Neuronal stem cell (in vitro differentiated cells): Measurements from ENCODE around the gene ITGAL.

ENCODE experiments used
- DNase-seq: peaks from one replicate; pipeline ENCODE4 v3.0.0-alpha.2; 2013; ENCODE audit warnings: low spot score
- H2AFZ ChIP-seq: one replicate; pipeline ENCODE4 v1.6.1; 2013; ENCODE audit warnings: mild to moderate bottlenecking, low read length, inconsistent platforms
- H2AK5ac ChIP-seq: 2 replicates; pipeline ENCODE4 v1.6.1; 2013; ENCODE audit warnings: low read depth, mild to moderate bottlenecking, inconsistent platforms, low read length, moderate library complexity, mixed read lengths
- H2BK120ac ChIP-seq: 2 replicates; pipeline ENCODE4 v1.6.1; 2013; ENCODE audit warnings: low read depth, mild to moderate bottlenecking, inconsistent platforms, low read length, moderate library complexity, mixed read lengths
- H2BK12ac ChIP-seq: one replicate; pipeline ENCODE4 v1.6.1; 2013; ENCODE audit warnings: low read length, inconsistent platforms
- H2BK15ac ChIP-seq: 2 replicates; pipeline ENCODE4 v1.6.1; 2013; ENCODE audit warnings: mild to moderate bottlenecking, low read length, inconsistent platforms, mixed read lengths
- H2BK5ac ChIP-seq: one replicate; pipeline ENCODE4 v1.6.1; 2013; ENCODE audit warnings: inconsistent platforms, mild to moderate bottlenecking, low read length, moderate library complexity
- H3K14ac ChIP-seq: one replicate; pipeline ENCODE4 v1.6.1; 2013; ENCODE audit warnings: low read length, inconsistent platforms
- H3K18ac ChIP-seq: 2 replicates; pipeline ENCODE4 v1.6.1; 2013; ENCODE audit warnings: low read length, inconsistent platforms
- H3K23ac ChIP-seq: 2 replicates; pipeline ENCODE4 v1.6.1; 2013; ENCODE audit warnings: low read depth, mild to moderate bottlenecking, mixed read lengths, low read length, inconsistent platforms; ENCODE audit not compliant: poor library complexity
- H3K27ac ChIP-seq: replicated peaks from 3 replicates; pipeline ENCODE4 v1.5.1; 2013; ENCODE audit warnings: low read length, inconsistent platforms
- H3K27me3 ChIP-seq, 3 experiments: 2 replicates each; pipeline ENCODE4 v1.6.1; 2013; ENCODE audit warnings: low read length in 3 of 3, mild to moderate bottlenecking in 2 of 3, inconsistent platforms in 1 of 3, low read depth in 1 of 3, mixed read lengths in 1 of 3, moderate library complexity in 1 of 3; ENCODE audit not compliant: control insufficient read depth in 3 of 3, insufficient read depth in 3 of 3
- H3K36me3 ChIP-seq, 2 donors: replicated peaks in 1 of 2; 2 replicates each; pipeline ENCODE4 v1.6.1; 2013; ENCODE audit warnings: low read length in 2 of 2; ENCODE audit not compliant: control insufficient read depth in 2 of 2, insufficient read depth in 2 of 2
- H3K4ac ChIP-seq: 2 replicates; pipeline ENCODE4 v1.6.1; 2013; ENCODE audit warnings: inconsistent platforms, mild to moderate bottlenecking, low read length, moderate library complexity
- H3K4me1 ChIP-seq, 2 donors: 1 replicate in 1 of 2; 2 replicates in 1 of 2; pipeline ENCODE4 v1.6.1; 2013; ENCODE audit warnings: low read length in 2 of 2, low read depth in 1 of 2; ENCODE audit not compliant: control insufficient read depth in 2 of 2, insufficient read depth in 1 of 2
- H3K4me2 ChIP-seq: one replicate; pipeline ENCODE4 v1.6.1; 2013; ENCODE audit warnings: mild to moderate bottlenecking, low read length, inconsistent platforms; ENCODE audit not compliant: insufficient read depth, poor library complexity, severe bottlenecking
- H3K4me3 ChIP-seq, 2 donors: 2 replicates each; pipeline ENCODE4 v1.5.1; 2013; ENCODE audit warnings: low read length in 2 of 2, mild to moderate bottlenecking in 2 of 2, inconsistent platforms in 1 of 2, moderate library complexity in 1 of 2
- H3K79me1 ChIP-seq: one replicate; pipeline ENCODE4 v1.6.1; 2013; ENCODE audit warnings: low read depth, mild to moderate bottlenecking, inconsistent platforms, low read length, moderate library complexity
- H3K9ac ChIP-seq: one replicate; pipeline ENCODE4 v1.6.1; 2013; ENCODE audit warnings: mild to moderate bottlenecking, low read depth, low read length, inconsistent platforms; ENCODE audit not compliant: poor library complexity
- H3K9me3 ChIP-seq, 2 donors: replicated peaks in 1 of 2; 2 replicates each; pipeline versions ENCODE3 to v1.6.1; 2013; ENCODE audit warnings: low read length in 2 of 2, mild to moderate bottlenecking in 2 of 2, inconsistent platforms in 1 of 2, low read depth in 1 of 2, mixed read lengths in 1 of 2, moderate library complexity in 1 of 2; ENCODE audit not compliant: control insufficient read depth in 2 of 2, insufficient read depth in 1 of 2
- H4K8ac ChIP-seq: one replicate; pipeline ENCODE4 v1.6.1; 2013; ENCODE audit warnings: low read depth, mild to moderate bottlenecking, inconsistent platforms, low read length, moderate library complexity
- H4K91ac ChIP-seq: one replicate; pipeline ENCODE4 v1.6.1; 2013; ENCODE audit warnings: low read length, low read depth, mild to moderate bottlenecking, inconsistent platforms; ENCODE audit not compliant: poor library complexity
- WGBS, 2 donors: extraction: QIAGEN DNeasy Blood & Tissue Kit; methylation state at CpG; one replicate each; pipeline ENCODE4 v1.1.7; 2013; ENCODE audit warnings: missing lambda C conversion rate in 2 of 2, mixed read lengths in 1 of 2; ENCODE audit not compliant: insufficient read length in 2 of 2, insufficient replicate concordance in 1 of 2; ENCODE audit errors: extremely low coverage in 2 of 2; 5-methylcytosine and 5-hydroxymethylcytosine counted together

The ITGAL gene

DNA sequence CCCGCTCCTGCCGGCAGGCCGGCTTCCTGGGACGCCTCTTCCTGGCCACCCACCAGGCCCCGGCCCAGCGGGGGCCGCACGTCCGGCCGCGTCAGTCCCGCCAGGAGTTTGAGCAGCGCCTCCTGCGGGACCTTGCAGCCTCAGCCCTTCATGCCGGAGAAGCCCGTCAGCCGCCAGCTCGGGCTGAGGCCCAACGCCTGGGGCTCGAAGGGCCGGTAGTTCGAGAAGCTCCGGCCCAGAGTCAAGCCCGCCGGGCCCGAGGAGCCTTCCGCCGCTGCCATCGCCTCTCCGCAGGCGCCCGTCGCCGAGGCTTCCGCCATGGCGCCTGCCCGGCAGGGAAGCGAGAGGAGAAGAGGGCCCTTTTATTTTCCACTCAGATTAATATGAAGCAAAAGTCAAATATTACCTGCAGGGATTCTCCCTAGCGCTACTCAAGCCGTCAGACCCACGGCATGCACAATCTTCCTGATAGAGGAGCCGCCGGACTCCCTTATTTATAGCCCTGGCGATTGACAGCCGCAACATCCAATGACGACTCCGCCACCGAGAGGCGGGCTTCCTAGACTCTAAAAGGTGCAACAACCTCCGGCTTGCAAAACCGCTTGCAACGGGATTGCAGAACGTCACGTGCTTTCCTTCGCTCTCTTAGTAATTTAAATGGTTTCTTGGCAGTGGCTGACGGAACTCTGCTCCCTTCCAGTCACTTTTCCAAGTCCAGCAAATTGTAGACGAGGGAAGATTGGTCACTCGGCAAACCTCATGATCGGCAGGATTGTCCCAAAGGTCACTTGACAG lies 26.9 kb upstream of the ITGAL start, which contains the start of gene SEPHS2:
Gene SEPHS2, minus strand, starts transcription at position 467 of the 795 bp plus-strand sequence. Its CDS starts 147 bp downstream, at position 320.
- WGBS, 2 donors, result no CpG with 5 or more reads among the region's 59 CpGs
- H3K9me3 ChIP-seq, result peaks cover 4 to 19% of the 10 kb centered on the region in 2 donors
- H4K91ac ChIP-seq, result no peak within 1 kb of the TSS
- peak within 1 kb of the TSS; percentile 65 to 89 for H3K4me3 ChIP-seq
- peak within 1 kb of the TSS; percentile 65 for H3K27ac ChIP-seq
- no peak within 1 kb of the TSS for H3K14ac ChIP-seq
- H3K36me3 ChIP-seq, result peaks cover 6 to 20% of the 10 kb centered on the region in 2 donors
- no peak within 1 kb of the TSS for H2BK15ac ChIP-seq
- H3K18ac ChIP-seq, result peak within 1 kb of the TSS; percentile 96
- H2AFZ ChIP-seq, result peak within 1 kb of the TSS; percentile 91
- H3K27me3 ChIP-seq, result no peaks in the 10 kb centered on the region
- H2AK5ac ChIP-seq, result no peak within 1 kb of the TSS
- H3K23ac ChIP-seq, result peak within 1 kb of the TSS; percentile 46
- H3K79me1 ChIP-seq, result peaks cover 4% of the 10 kb centered on the region
- no peak within 1 kb of the TSS for H3K4ac ChIP-seq
- peak within 1 kb of the TSS; percentile 82 for H3K4me2 ChIP-seq
- no peak within 1 kb of the TSS for H2BK12ac ChIP-seq
- H4K8ac ChIP-seq, result no peak within 1 kb of the TSS
- H3K9ac ChIP-seq, result peak within 1 kb of the TSS; percentile 87
- H2BK5ac ChIP-seq, result peak within 1 kb of the TSS; percentile 22
- peak; percentile 91 for DNase-seq
- H2BK120ac ChIP-seq, result no peak within 1 kb of the TSS
- peaks cover 7 to 8% of the 10 kb centered on the region in 2 donors for H3K4me1 ChIP-seq

DNA sequence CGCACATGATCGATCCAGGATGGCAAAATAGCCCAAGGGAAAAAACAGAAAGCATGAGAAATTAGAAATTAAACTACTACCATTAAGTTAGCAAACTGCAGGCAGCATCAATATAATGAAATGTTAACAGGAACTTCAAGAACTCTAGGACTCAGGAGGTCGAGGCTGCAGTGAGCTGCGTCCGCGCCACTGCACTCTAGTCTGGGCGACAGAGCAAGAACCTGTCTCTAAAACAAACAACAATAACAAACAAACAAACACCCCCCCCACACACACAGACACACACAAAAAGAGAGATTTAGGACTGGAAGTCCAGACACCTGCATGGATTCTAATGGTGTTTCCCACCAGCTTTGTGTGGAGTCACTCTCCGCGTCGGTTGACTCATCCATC lies 26.3 kb upstream of the ITGAL start:
- Histone ChIP-seq H2BK120ac (no peak overlapping the region), H4K91ac (no peak overlapping the region), H3K23ac (no peak overlapping the region), H3K9me3 (peaks cover 4 to 19% of the 10 kb centered on the region in 2 donors), H3K4me3 (peak overlapping the region in 1 of 2 donors; percentile 65), H3K18ac (no peak overlapping the region), H2AFZ (peak overlapping the region; percentile 91), H2BK12ac (no peak overlapping the region), H3K36me3 (peaks cover 6 to 20% of the 10 kb centered on the region in 2 donors), H3K4me2 (peak overlapping the region; percentile 82), H4K8ac (no peak overlapping the region), H3K9ac (no peak overlapping the region), H2BK5ac (no peak overlapping the region), H3K14ac (no peak overlapping the region), H3K4me1 (peaks cover 7 to 8% of the 10 kb centered on the region in 2 donors), H2AK5ac (no peak overlapping the region), H3K4ac (no peak overlapping the region), H2BK15ac (no peak overlapping the region), H3K27ac (no peak overlapping the region), H3K27me3 (no peaks in the 10 kb centered on the region), H3K79me1 (peaks cover 4% of the 10 kb centered on the region)
- WGBS, 2 donors, result no CpG with 5 or more reads among the region's 10 CpGs
- no peak for DNase-seq

DNA sequence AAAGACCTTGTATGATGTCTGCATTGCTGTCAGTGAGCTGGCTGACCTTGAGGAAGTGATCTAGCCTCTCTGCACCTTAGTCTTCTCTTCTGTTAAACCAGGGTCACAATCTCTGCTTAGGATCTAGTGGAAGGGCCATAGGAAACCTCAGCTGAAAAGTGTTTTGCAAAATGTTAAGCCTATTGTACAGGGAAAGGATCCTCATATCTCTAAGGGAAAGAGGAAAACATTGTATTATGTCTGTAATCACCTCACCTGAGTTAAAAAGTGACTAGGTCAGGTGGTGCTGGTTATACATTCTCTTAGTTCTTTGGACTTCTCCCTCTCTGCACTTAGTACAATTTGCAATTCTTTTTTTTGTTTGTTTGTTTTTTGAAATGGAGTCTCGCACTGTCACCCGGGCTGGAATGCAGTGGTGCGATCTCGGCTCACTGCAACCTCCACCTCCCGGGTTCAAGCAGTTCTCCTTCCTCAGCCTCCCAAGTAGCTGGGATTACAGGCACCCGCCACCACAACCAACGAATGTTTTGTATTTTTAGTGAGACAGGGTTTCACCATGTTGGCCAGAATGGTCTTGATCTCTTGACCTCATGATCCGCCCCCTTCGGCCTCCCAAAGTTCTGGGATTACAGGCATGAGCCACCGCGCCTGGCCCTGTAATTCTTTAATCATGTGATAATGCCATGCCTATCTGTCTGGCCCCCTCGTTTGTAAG lies 24.9 kb upstream of the ITGAL start:
- Histone ChIP-seq H2BK120ac (no peak overlapping the region), H4K8ac (no peak overlapping the region), H2AK5ac (no peak overlapping the region), H2BK12ac (no peak overlapping the region), H3K4me3 (no peak overlapping the region), H3K36me3 (peaks cover 6 to 20% of the 10 kb centered on the region in 2 donors), H2BK15ac (no peak overlapping the region), H3K27me3 (peaks cover 0 to 6% (median 0%) of the 10 kb centered on the region in 3 experiments), H3K23ac (no peak overlapping the region), H3K9me3 (peaks cover 4 to 19% of the 10 kb centered on the region in 2 donors), H3K79me1 (peaks cover 4% of the 10 kb centered on the region), H3K14ac (no peak overlapping the region), H3K4ac (no peak overlapping the region), H4K91ac (no peak overlapping the region), H3K4me2 (no peak overlapping the region), H3K4me1 (peaks cover 7 to 8% of the 10 kb centered on the region in 2 donors), H2AFZ (no peak overlapping the region), H3K9ac (no peak overlapping the region), H3K27ac (no peak overlapping the region), H3K18ac (no peak overlapping the region), H2BK5ac (no peak overlapping the region)
- no CpG with 5 or more reads among the region's 12 CpGs for WGBS, 2 donors
- no peak for DNase-seq

DNA sequence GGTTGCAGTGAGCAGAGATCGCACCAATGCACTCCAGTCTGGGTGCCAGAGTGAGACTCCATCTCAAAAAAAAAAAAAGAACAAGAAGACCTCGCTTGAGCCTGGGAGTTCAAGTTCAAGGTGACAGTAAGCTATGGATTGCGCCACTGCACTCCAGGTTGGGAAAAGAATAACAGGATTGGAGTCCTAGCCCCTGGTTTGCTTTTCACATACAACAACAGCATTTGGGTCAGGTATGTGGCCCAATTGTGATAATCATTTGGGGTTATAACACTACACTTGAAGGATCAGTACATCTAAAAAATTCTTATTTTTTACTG lies 23.5 kb upstream of the ITGAL start:
- Histone ChIP-seq H2AFZ (no peak overlapping the region), H3K79me1 (peaks cover 4% of the 10 kb centered on the region), H2BK120ac (no peak overlapping the region), H3K18ac (no peak overlapping the region), H3K9ac (no peak overlapping the region), H2BK15ac (no peak overlapping the region), H3K9me3 (peaks cover 4 to 8% of the 10 kb centered on the region in 2 donors), H3K4me1 (peaks cover 7 to 8% of the 10 kb centered on the region in 2 donors), H4K91ac (no peak overlapping the region), H4K8ac (no peak overlapping the region), H3K27ac (no peak overlapping the region), H3K36me3 (peaks cover 3 to 9% of the 10 kb centered on the region in 2 donors), H3K4me2 (no peak overlapping the region), H2BK5ac (no peak overlapping the region), H3K14ac (no peak overlapping the region), H2BK12ac (no peak overlapping the region), H2AK5ac (no peak overlapping the region), H3K27me3 (peaks cover 0 to 15% (median 0%) of the 10 kb centered on the region in 3 experiments), H3K4me3 (no peak overlapping the region), H3K23ac (no peak overlapping the region), H3K4ac (no peak overlapping the region)
- WGBS, 2 donors, result no CpG with 5 or more reads among the region's 3 CpGs
- no peak for DNase-seq
